Naive thymus-derived CD4-positive, alpha-beta T cell (primary cell): ENCODE data around the gene TAS1R2. TPM values are rescaled to one million over a fixed set of nuclear protein-coding genes. Genes with fewer than 3 reads are reported as not detected.
"Not testable (repeated sequence)": the region's sequence is repeated elsewhere in the genome, so short reads cannot be mapped to it uniquely, and the experiment has no call there.

ENCODE experiments used
- ATAC-seq: fragments of 150-1000 bp; cut with Tn5 transposase; 2 replicates; pipeline ENCODE4 v1.10.0; 2021; ENCODE audit warnings: mild to moderate bottlenecking, moderate library complexity
- CTCF ChIA-PET: fragments of 350-600 bp; sonication (Branson Sonifier 250); formaldehyde crosslinking; loops from one replicate; lab custom pipeline; 2021; ENCODE audit warnings: antibody characterized with exemption; lab: Charles Lee
- POLR2A ChIA-PET: fragments of 350-600 bp; sonication (Branson Sonifier 250); formaldehyde crosslinking; loops from one replicate; lab custom pipeline; 2021; ENCODE audit warnings: antibody characterized with exemption, inconsistent platforms; lab: Charles Lee
- DNase-seq, 9 donors: peaks; one replicate each; pipeline versions ENCODE4 v3.0.0 to v3.0.0-alpha.2; 2020 to 2022; ENCODE audit warnings: mixed read lengths in 1 of 9
- H3K27ac ChIP-seq: one replicate; pipeline ENCODE4 v1.7.0; 2013; ENCODE audit warnings: mild to moderate bottlenecking, low read depth, low read length, moderate library complexity
- H3K27me3 ChIP-seq, 2 donors: one replicate each; pipeline ENCODE4 v1.7.0; 2013; ENCODE audit warnings: low read length in 2 of 2, mild to moderate bottlenecking in 2 of 2, moderate library complexity in 2 of 2; ENCODE audit not compliant: control insufficient read depth in 2 of 2, insufficient read depth in 2 of 2
- H3K36me3 ChIP-seq, 3 experiments: 1 replicate in 2 of 3; 2 replicates in 1 of 3; pipeline ENCODE4 v1.7.0; 2013; ENCODE audit warnings: low read length in 3 of 3, mild to moderate bottlenecking in 3 of 3, moderate library complexity in 1 of 3; ENCODE audit not compliant: insufficient read depth in 3 of 3, control insufficient read depth in 2 of 3
- H3K4me1 ChIP-seq, 2 donors: one replicate each; pipeline ENCODE4 v1.7.0; 2013; ENCODE audit warnings: low read length in 2 of 2, mild to moderate bottlenecking in 2 of 2, moderate library complexity in 1 of 2; ENCODE audit not compliant: control insufficient read depth in 2 of 2, insufficient read depth in 2 of 2
- H3K4me3 ChIP-seq: 2 replicates; pipeline ENCODE4 v1.7.0; 2013; ENCODE audit warnings: mild to moderate bottlenecking, low read length
- H3K9me3 ChIP-seq, 3 experiments: 1 replicate in 2 of 3; 2 replicates in 1 of 3; pipeline ENCODE4 v1.7.0; 2013; ENCODE audit warnings: low read length in 3 of 3; ENCODE audit not compliant: control insufficient read depth in 2 of 3
- H3K27ac Mint-ChIP-seq, 9 donors: one replicate each; pipeline ENCODE4 v1.8.0; 2020 to 2022; ENCODE audit warnings: mixed read lengths in 9 of 9, mild to moderate bottlenecking in 8 of 9, moderate library complexity in 5 of 9, inconsistent platforms in 2 of 9
- H3K27me3 Mint-ChIP-seq, 5 donors: one replicate each; pipeline ENCODE4 v1.8.0; 2021 to 2022; ENCODE audit warnings: mixed read lengths in 5 of 5, mild to moderate bottlenecking in 1 of 5
- H3K36me3 Mint-ChIP-seq, 5 donors: one replicate each; pipeline ENCODE4 v1.8.0; 2020 to 2022; ENCODE audit warnings: mixed read lengths in 5 of 5, mild to moderate bottlenecking in 3 of 5, inconsistent platforms in 1 of 5
- H3K4me1 Mint-ChIP-seq, 7 donors: one replicate each; pipeline ENCODE4 v1.8.0; 2020 to 2022; ENCODE audit warnings: mixed read lengths in 7 of 7, mild to moderate bottlenecking in 3 of 7, inconsistent platforms in 1 of 7
- H3K4me3 Mint-ChIP-seq, 10 donors: one replicate each; pipeline ENCODE4 v1.8.0; 2020 to 2022; ENCODE audit warnings: mild to moderate bottlenecking in 10 of 10, mixed read lengths in 10 of 10, moderate library complexity in 6 of 10, inconsistent platforms in 2 of 10
- H3K9me3 Mint-ChIP-seq, 11 donors: one replicate each; pipeline ENCODE4 v1.8.0; 2020 to 2022; ENCODE audit warnings: mixed read lengths in 11 of 11, mild to moderate bottlenecking in 4 of 11, inconsistent platforms in 1 of 11, moderate library complexity in 1 of 11
- intact Hi-C, 2 donors: fragments of 100-400 bp; cut with micrococcal nuclease; formaldehyde crosslinking; loops; one replicate each; pipeline ENCODE4 v1.15.1; 2023
- polyA plus RNA-seq, 2 donors: library from polyadenylated mRNA; unstranded; fragments of 300-500 nt; fragmentation: Illumina TruSeq; gene quantifications; one replicate each; pipeline ENCODE4 v1.2.3, GENCODE V29; 2021
- total RNA-seq, 6 experiments: library from RNA in 5 of 6; stranded (reverse) in 5 of 6; gene quantifications; 1 replicate in 5 of 6; 2 replicates in 1 of 6; pipeline ENCODE4 v1.2.3 and lab custom pipeline; 2021 to 2026

TAS1R2 gene
- total and polyA plus RNA-seq, 7 experiments from 2014 or later: not detected

- ChIA-PET CTCF (interaction anchor here (0.6 kb wide), 1 partner anchor 308 kb away, joined by 4 read pairs; no protein-coding TSS in a partner anchor), POLR2A (no interaction called here)
- no peak overlapping the region for H3K4me3 Mint-ChIP-seq
Measured at GRCh38 chr1:18872071-18872611, 12.7 kb upstream of the TAS1R2 start.

GRCh38 chr1:18871401-18872070 lies 12.1 kb upstream of the TAS1R2 start:
- POLR2A ChIA-PET: no interaction called here
- DNase-seq (no peak), ATAC-seq (no peak)
- H3K4me3 Mint-ChIP-seq: no peak overlapping the region
- H3K36me3 Mint-ChIP-seq: no peaks in the 10 kb centered on the region
- Histone ChIP-seq H3K9me3 (no peaks in the 10 kb centered on the region), H3K27ac (no peak overlapping the region), H3K27me3 (no peaks in the 10 kb centered on the region), H3K4me3 (no peak overlapping the region), H3K36me3 (no peaks in the 10 kb centered on the region), H3K4me1 (no peaks in the 10 kb centered on the region)
- H3K27ac Mint-ChIP-seq: no peak overlapping the region
- CTCF ChIA-PET: interaction anchor here (0.6 kb wide), 1 partner anchor 308 kb away, joined by 4 read pairs; no protein-coding TSS in a partner anchor
- intact Hi-C loops: no loop called here
- H3K9me3 Mint-ChIP-seq: peaks cover 0 to 1% (median 0%) of the 10 kb centered on the region in 11 donors
- H3K27me3 Mint-ChIP-seq: peaks cover 4 to 7% (median 6%) of the 10 kb centered on the region in 5 donors
- no peaks in the 10 kb centered on the region for H3K4me1 Mint-ChIP-seq

More at GRCh38 chr1:18872071-18872611, 12.7 kb upstream of the TAS1R2 start:
- Histone ChIP-seq H3K4me3 (no peak overlapping the region), H3K4me1 (no peaks in the 10 kb centered on the region), H3K27ac (no peak overlapping the region), H3K27me3 (no peaks in the 10 kb centered on the region), H3K9me3 (no peaks in the 10 kb centered on the region), H3K36me3 (no peaks in the 10 kb centered on the region)
- ATAC-seq (no peak), DNase-seq (no peak)
- Mint-ChIP-seq H3K27me3 (peaks cover 0 to 4% (median 0%) of the 10 kb centered on the region in 5 donors), H3K4me1 (no peaks in the 10 kb centered on the region), H3K9me3 (peaks cover 0 to 1% (median 0%) of the 10 kb centered on the region in 11 donors), H3K36me3 (no peaks in the 10 kb centered on the region), H3K27ac (no peak overlapping the region)
- intact Hi-C loops: no loop called here

GRCh38 chr1:18870957-18871356 lies 11.5 kb upstream of the TAS1R2 start:
- Histone ChIP-seq H3K4me1 (no peaks in the 10 kb centered on the region), H3K27me3 (no peaks in the 10 kb centered on the region), H3K4me3 (no peak overlapping the region), H3K9me3 (no peaks in the 10 kb centered on the region), H3K27ac (no peak overlapping the region), H3K36me3 (no peaks in the 10 kb centered on the region)
- no peak for DNase-seq
- no peaks in the 10 kb centered on the region for H3K4me1 Mint-ChIP-seq
- POLR2A ChIA-PET: no interaction called here
- H3K4me3 Mint-ChIP-seq: no peak overlapping the region
- no peaks in the 10 kb centered on the region for H3K36me3 Mint-ChIP-seq
- peaks cover 0 to 1% (median 0%) of the 10 kb centered on the region in 11 donors for H3K9me3 Mint-ChIP-seq
- H3K27ac Mint-ChIP-seq: no peak overlapping the region
- intact Hi-C loops: no loop called here
- H3K27me3 Mint-ChIP-seq: peaks cover 4 to 7% (median 7%) of the 10 kb centered on the region in 5 donors
- ATAC-seq: no peak
- CTCF ChIA-PET: no interaction called here

GRCh38 chr1:18870595-18870865 lies 11.1 kb upstream of the TAS1R2 start:
- DNase-seq, H3K4me1 Mint-ChIP-seq, CTCF ChIA-PET, H3K4me3 ChIP-seq, H3K4me1 ChIP-seq, intact Hi-C loops, POLR2A ChIA-PET, H3K27ac ChIP-seq, H3K9me3 ChIP-seq, H3K27ac Mint-ChIP-seq, H3K36me3 ChIP-seq, H3K36me3 Mint-ChIP-seq, ATAC-seq, H3K27me3 ChIP-seq, H3K9me3 Mint-ChIP-seq, H3K4me3 Mint-ChIP-seq: not testable (repeated sequence)
- peaks cover 6 to 11% (median 7%) of the 10 kb centered on the region in 5 donors for H3K27me3 Mint-ChIP-seq

GRCh38 chr1:18869847-18870594 lies 10.6 kb upstream of the TAS1R2 start:
- Mint-ChIP-seq H3K27me3 (peaks cover 6 to 13% (median 7%) of the 10 kb centered on the region in 5 donors), H3K27ac (peak overlapping the region in 1 of 9 donors; percentile 14), H3K4me3 (no peak overlapping the region), H3K9me3 (peaks cover 0 to 1% (median 0%) of the 10 kb centered on the region in 11 donors), H3K36me3 (no peaks in the 10 kb centered on the region), H3K4me1 (no peaks in the 10 kb centered on the region)
- intact Hi-C loops: no loop called here
- POLR2A ChIA-PET: no interaction called here
- H3K4me1 ChIP-seq: no peaks in the 10 kb centered on the region
- H3K9me3 ChIP-seq: no peaks in the 10 kb centered on the region
- H3K36me3 ChIP-seq: no peaks in the 10 kb centered on the region
- no peak overlapping the region for H3K27ac ChIP-seq
- H3K4me3 ChIP-seq: no peak overlapping the region
- DNase-seq (no peak), ATAC-seq (no peak)
- no peaks in the 10 kb centered on the region for H3K27me3 ChIP-seq
- CTCF ChIA-PET: no interaction called here

- intact Hi-C loops: no loop called here
- Histone ChIP-seq H3K36me3 (no peaks in the 10 kb centered on the region), H3K4me3 (no peak overlapping the region), H3K9me3 (no peaks in the 10 kb centered on the region), H3K27me3 (no peaks in the 10 kb centered on the region), H3K4me1 (no peaks in the 10 kb centered on the region), H3K27ac (no peak overlapping the region)
- no peaks in the 10 kb centered on the region for H3K36me3 Mint-ChIP-seq
- CTCF ChIA-PET: no interaction called here
- H3K27ac Mint-ChIP-seq: peak overlapping the region in 1 of 9 donors; percentile 20
- H3K4me3 Mint-ChIP-seq: no peak overlapping the region
- POLR2A ChIA-PET: no interaction called here
- H3K9me3 Mint-ChIP-seq: peaks cover 0 to 1% (median 0%) of the 10 kb centered on the region in 11 donors
- DNase-seq (no peak), ATAC-seq (no peak)
- H3K4me1 Mint-ChIP-seq: no peaks in the 10 kb centered on the region
- H3K27me3 Mint-ChIP-seq: peaks cover 6 to 13% (median 7%) of the 10 kb centered on the region in 5 donors
Measured at GRCh38 chr1:18868801-18869424, 9.5 kb upstream of the TAS1R2 start.
